Heart left ventricle (tissue), 13 donors: Measurements from ENCODE around the gene KMO.

Experiments
- POLR2A ChIP-seq, 2 donors: fragments of 450-650 bp; IDR thresholded peaks; one replicate each; pipeline ENCODE4 v1.6.1; 2017; ENCODE audit warnings: antibody characterized with exemption in 2 of 2, mild to moderate bottlenecking in 2 of 2, moderate library complexity in 2 of 2
- TF ChIP-seq, protein P1 (sequence below), 12 donors: fragments of 200-600 bp; sonication (generic) in 4 of 12; IDR thresholded peaks; one replicate each; pipeline versions ENCODE4 v1.5.0 to v1.8.0; 2018 to 2022; ENCODE audit warnings: antibody characterized with exemption in 12 of 12, mild to moderate bottlenecking in 5 of 12
- donor health status: ischemic (EF 13 %, LVEDD 7.1; RV severe dilation, severe dysfunction).
- donor health status: DM: no; HTN: yes; CAD: no.
- donor health status: DM: no; HTN: no; CAD: no.
- donor health status: ischemic (EF 25% LVEDD 6.9; RV normal size, moderate dysfunction).
- donor health status: ischemic (EF 25% LVEDD 5.7; RV mildly dilated, moderate dysfunction).
- donor health status: ischemic (EF 35%, LVEDD 5.7; RV mildly dilated, moderate dysfunction).
- donor health status: nonischemic (EF 11% LVEDD 7.7; RV severe dilation, severe dysfunction).
- donor health status: DM: yes; HTN: yes; CAD: no.
- donor health status: PGD.
- donor health status: ischemic (EF 29% LVEDD 5.4; RV normal size, mild dysfunction).
- donor health status: nonischemic (EF 23%, LVEDD 6.1; RV moderate dilation, normal function).

DNA sequence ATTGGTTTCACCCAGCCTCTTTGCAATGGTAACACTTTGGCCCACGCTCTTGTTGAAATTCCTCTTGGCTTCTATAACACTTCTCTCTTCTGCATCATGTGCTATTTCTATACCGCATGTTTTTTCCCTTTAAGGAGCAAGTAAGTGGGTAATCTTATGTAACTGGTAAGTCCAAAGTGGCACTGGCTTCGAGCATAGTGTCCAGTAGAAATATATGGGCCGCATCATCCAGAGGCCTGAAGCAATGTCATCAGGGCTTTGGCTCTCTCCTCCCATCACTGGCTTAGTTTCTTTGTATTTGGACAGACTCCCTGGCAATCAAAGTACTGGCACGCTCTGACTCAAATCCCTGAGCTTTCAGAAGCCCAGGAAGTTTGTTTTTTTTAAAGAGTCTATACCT, 90.5 kb downstream of the KMO start:
- TF ChIP-seq, protein P1, sequence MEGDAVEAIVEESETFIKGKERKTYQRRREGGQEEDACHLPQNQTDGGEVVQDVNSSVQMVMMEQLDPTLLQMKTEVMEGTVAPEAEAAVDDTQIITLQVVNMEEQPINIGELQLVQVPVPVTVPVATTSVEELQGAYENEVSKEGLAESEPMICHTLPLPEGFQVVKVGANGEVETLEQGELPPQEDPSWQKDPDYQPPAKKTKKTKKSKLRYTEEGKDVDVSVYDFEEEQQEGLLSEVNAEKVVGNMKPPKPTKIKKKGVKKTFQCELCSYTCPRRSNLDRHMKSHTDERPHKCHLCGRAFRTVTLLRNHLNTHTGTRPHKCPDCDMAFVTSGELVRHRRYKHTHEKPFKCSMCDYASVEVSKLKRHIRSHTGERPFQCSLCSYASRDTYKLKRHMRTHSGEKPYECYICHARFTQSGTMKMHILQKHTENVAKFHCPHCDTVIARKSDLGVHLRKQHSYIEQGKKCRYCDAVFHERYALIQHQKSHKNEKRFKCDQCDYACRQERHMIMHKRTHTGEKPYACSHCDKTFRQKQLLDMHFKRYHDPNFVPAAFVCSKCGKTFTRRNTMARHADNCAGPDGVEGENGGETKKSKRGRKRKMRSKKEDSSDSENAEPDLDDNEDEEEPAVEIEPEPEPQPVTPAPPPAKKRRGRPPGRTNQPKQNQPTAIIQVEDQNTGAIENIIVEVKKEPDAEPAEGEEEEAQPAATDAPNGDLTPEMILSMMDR (IDR thresholded peaks at IDR 0.05), result no peak
- no peak for TF ChIP-seq POLR2A (IDR thresholded peaks at IDR 0.05)
